M059J (cell line): ENCODE measurements around the gene ETFRF1. TPM values are rescaled to one million over a fixed set of nuclear protein-coding genes. Genes with fewer than 3 reads are reported as not detected.
A peak's percentile ranks its signal among the peaks of the same experiment; 100 is the strongest.

Experiments used
- DNase-seq: peaks from one replicate; pipeline ENCODE4 v3.0.0-alpha.2; 2012; ENCODE audit warnings: low read depth
- total RNA-seq: library from RNA; depleted of rRNA; stranded (reverse); fragments of >200 nt; shearing (Covaris generic); gene quantifications from 2 replicates; pipeline ENCODE4 v1.2.3, GENCODE V29; 2014; rRNA removed

Gene ETFRF1
- total RNA-seq, 1 experiment from 2014 or later = 49.3 TPM

- no peak for DNase-seq
Observed at GRCh38 chr12:25213338-25213737, 18.3 kb downstream of the ETFRF1 start.

- peak; percentile 56 for DNase-seq
Observed at GRCh38 chr12:25236190-25236589, 41.2 kb downstream of the ETFRF1 start.

- DNase-seq = no peak
Observed at GRCh38 chr12:25236626-25237025, 41.6 kb downstream of the ETFRF1 start.

GRCh38 chr12:25241167-25242020 is 46.4 kb downstream of the ETFRF1 start:
- DNase-seq = peak; percentile 44

- DNase-seq = no peak
Observed at GRCh38 chr12:25242981-25243679, 48.1 kb downstream of the ETFRF1 start.

- no peak for DNase-seq
Observed at GRCh38 chr12:25243680-25243990, 48.6 kb downstream of the ETFRF1 start.

GRCh38 chr12:25245491-25245890 is 50.5 kb downstream of the ETFRF1 start:
- DNase-seq = no peak

- no peak for DNase-seq
Observed at GRCh38 chr12:25248137-25248536, 53.1 kb downstream of the ETFRF1 start.

GRCh38 chr12:25248732-25249131 is 53.7 kb downstream of the ETFRF1 start:
- DNase-seq = no peak

- peak; percentile 29 for DNase-seq
Observed at GRCh38 chr12:25249931-25250738, 55.1 kb downstream of the ETFRF1 start.

GRCh38 chr12:25250744-25251730 is 56.0 kb downstream of the ETFRF1 start, which contains the start of gene KRAS:
KRAS (minus strand) TSS chr12:25250929.
- peak; percentile 94 for DNase-seq

- no peak for DNase-seq
Observed at GRCh38 chr12:25251769-25252168, 56.7 kb downstream of the ETFRF1 start.

GRCh38 chr12:25252946-25253345 is 57.9 kb downstream of the ETFRF1 start:
- no peak for DNase-seq

- DNase-seq = no peak
Observed at GRCh38 chr12:25253371-25254068, 58.5 kb downstream of the ETFRF1 start.

GRCh38 chr12:25254271-25254880 is 59.3 kb downstream of the ETFRF1 start:
- peak; percentile 67 for DNase-seq

Other genes starting within 250 kb of the ETFRF1 start
- gene BCAT1, start 246.1 kb upstream of the ETFRF1 start, total RNA-seq = 31.2 and 33.7 TPM in 2 replicates
- gene DNAI7, start 77 bp upstream of the ETFRF1 start, total RNA-seq = 0.39 and 0.59 TPM in 2 replicates
- 10.8 and 11.8 TPM in 2 replicates for gene KRAS, start 55.7 kb downstream of the ETFRF1 start, total RNA-seq